Measurements from ENCODE around the gene MEA1. TPM values are rescaled to one million over a fixed set of nuclear protein-coding genes. Genes with fewer than 3 reads are reported as not detected.

Gene MEA1
- total RNA-seq, 2 experiments from 2014 or later, result 90.2 to 94.4 TPM

- Mint-ChIP-seq H3K9me3 (no peaks in the 10 kb centered on the region), H3K27ac (peak overlapping the region; percentile 5), H3K4me3 (no peak overlapping the region), H3K27me3 (no peaks in the 10 kb centered on the region), H3K4me1 (ENCODE audit: low read depth) (peaks cover 52% of the 10 kb centered on the region), H3K36me3 (peaks cover 27% of the 10 kb centered on the region)
- ChIA-PET POLR2A (interaction anchor here (0.7 to 1.6 kb wide), 2 partner anchors 39 to 91 kb away, joined by 3 to 8 read pairs; partner anchors contain the start of genes CNPY3 and MRPL2), CTCF (interaction anchor here (0.5 to 2.6 kb wide), 6 partner anchors 35 to 154 kb away, joined by 3 to 11 read pairs (median 3); no protein-coding TSS in a partner anchor)
- intact Hi-C loops (cut with micrococcal nuclease), result no loop called here
- DNase-seq, result no peak
Measured at GRCh38 chr6:43020052-43020705, 6.4 kb upstream of the MEA1 start.

GRCh38 chr6:43019152-43019551, 5.4 kb upstream of the MEA1 start:
- intact Hi-C loops (cut with micrococcal nuclease), result no loop called here
- H3K27me3 Mint-ChIP-seq, result no peaks in the 10 kb centered on the region
- peaks cover 52% of the 10 kb centered on the region for H3K4me1 Mint-ChIP-seq (ENCODE audit: low read depth)
- H3K36me3 Mint-ChIP-seq, result peaks cover 17% of the 10 kb centered on the region
- no peak overlapping the region for H3K4me3 Mint-ChIP-seq
- no peak for DNase-seq
- no peaks in the 10 kb centered on the region for H3K9me3 Mint-ChIP-seq
- H3K27ac Mint-ChIP-seq, result no peak overlapping the region
- ChIA-PET CTCF (no interaction called here), POLR2A (no interaction called here)

DNA sequence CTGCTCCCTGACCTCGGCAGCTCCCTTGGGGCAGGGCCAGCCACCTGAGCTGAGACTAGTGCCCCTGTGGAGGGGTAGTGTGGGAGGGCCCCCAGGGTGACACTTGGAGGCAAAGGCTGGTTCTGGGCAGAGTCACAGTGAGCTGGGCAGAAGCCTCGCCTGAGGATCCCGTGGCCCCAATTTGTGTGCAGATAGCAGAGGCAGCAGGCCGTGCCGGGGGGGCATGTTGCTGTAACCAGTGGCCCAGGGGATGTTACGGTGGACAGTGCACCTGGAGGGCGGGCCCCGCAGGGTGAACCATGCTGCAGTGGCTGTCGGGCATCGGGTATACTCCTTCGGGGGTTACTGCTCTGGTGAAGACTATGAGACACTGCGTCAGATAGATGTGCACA, 3.2 kb upstream of the MEA1 start:
- CTCF ChIA-PET, result no interaction called here
- Mint-ChIP-seq H3K27me3 (no peaks in the 10 kb centered on the region), H3K4me3 (no peak overlapping the region), H3K27ac (no peak overlapping the region), H3K4me1 (ENCODE audit: low read depth) (peaks cover 58% of the 10 kb centered on the region), H3K36me3 (peaks cover 29% of the 10 kb centered on the region), H3K9me3 (no peaks in the 10 kb centered on the region)
- DNase-seq, result no peak
- intact Hi-C loops (cut with micrococcal nuclease), result no loop called here
- POLR2A ChIA-PET, result no interaction called here

GRCh38 chr6:43016176-43016942, 2.6 kb upstream of the MEA1 start:
- DNase-seq, result no peak
- H3K36me3 Mint-ChIP-seq, result peaks cover 30% of the 10 kb centered on the region
- ChIA-PET POLR2A (interaction anchor here (3.2 kb wide), 1 partner anchor 87 kb away, joined by 15 read pairs; the partner anchor contains the start of gene CNPY3), CTCF (no interaction called here)
- peak overlapping the region; percentile 24 for H3K4me3 Mint-ChIP-seq
- H3K27me3 Mint-ChIP-seq, result no peaks in the 10 kb centered on the region
- H3K27ac Mint-ChIP-seq, result no peak overlapping the region
- peaks cover 62% of the 10 kb centered on the region for H3K4me1 Mint-ChIP-seq (ENCODE audit: low read depth)
- intact Hi-C loops (cut with micrococcal nuclease), result no loop called here
- no peaks in the 10 kb centered on the region for H3K9me3 Mint-ChIP-seq

DNA sequence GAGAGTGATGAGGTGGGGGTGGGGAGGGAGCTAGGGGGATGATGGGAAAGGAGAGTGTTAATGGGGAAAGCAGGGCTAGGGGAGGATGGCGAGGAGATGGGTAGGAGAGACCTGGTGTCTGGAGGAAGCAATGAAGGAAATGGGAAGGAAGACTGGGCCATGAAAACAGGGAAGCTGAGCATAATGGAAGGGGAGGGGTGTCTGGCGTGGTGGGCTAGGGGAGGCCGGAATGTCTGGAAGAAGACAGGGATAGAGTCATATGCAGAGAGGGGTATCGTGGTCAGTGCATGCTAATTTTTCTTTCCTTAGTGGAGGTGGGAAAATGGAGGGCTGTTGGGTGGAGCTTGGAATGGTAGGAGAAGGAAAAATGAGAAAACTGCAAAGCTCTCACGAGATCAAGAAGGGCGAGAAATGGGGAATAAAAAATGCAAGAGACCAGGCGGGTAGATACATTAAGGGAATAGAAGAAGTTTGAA, 726 bp upstream of the MEA1 start:
- peak overlapping the region; percentile 87 for H3K27ac Mint-ChIP-seq
- H3K36me3 Mint-ChIP-seq, result peaks cover 38% of the 10 kb centered on the region
- intact Hi-C loops (cut with micrococcal nuclease), result loop anchor here (1.0 to 5.0 kb wide), 9 partner anchors 8 to 413 kb away; partner anchors contain the start of genes ABCC10, CNPY3, CUL7 and KLC4
- DNase-seq, result no peak
- no peaks in the 10 kb centered on the region for H3K9me3 Mint-ChIP-seq
- CTCF ChIA-PET, result interaction anchor here (1.2 kb wide), 2 partner anchors 113 to 129 kb away, joined by 4 to 7 read pairs; no protein-coding TSS in a partner anchor
- POLR2A ChIA-PET, result interaction anchor here (0.5 to 3.2 kb wide), 10 partner anchors 9 to 135 kb away, joined by 3 to 15 read pairs (median 7); partner anchors contain the start of genes CNPY3, CUL7, KLC4 and MRPL2
- H3K4me3 Mint-ChIP-seq, result peak overlapping the region; percentile 94
- H3K27me3 Mint-ChIP-seq, result no peaks in the 10 kb centered on the region
- H3K4me1 Mint-ChIP-seq (ENCODE audit: low read depth), result peaks cover 55% of the 10 kb centered on the region

DNA sequence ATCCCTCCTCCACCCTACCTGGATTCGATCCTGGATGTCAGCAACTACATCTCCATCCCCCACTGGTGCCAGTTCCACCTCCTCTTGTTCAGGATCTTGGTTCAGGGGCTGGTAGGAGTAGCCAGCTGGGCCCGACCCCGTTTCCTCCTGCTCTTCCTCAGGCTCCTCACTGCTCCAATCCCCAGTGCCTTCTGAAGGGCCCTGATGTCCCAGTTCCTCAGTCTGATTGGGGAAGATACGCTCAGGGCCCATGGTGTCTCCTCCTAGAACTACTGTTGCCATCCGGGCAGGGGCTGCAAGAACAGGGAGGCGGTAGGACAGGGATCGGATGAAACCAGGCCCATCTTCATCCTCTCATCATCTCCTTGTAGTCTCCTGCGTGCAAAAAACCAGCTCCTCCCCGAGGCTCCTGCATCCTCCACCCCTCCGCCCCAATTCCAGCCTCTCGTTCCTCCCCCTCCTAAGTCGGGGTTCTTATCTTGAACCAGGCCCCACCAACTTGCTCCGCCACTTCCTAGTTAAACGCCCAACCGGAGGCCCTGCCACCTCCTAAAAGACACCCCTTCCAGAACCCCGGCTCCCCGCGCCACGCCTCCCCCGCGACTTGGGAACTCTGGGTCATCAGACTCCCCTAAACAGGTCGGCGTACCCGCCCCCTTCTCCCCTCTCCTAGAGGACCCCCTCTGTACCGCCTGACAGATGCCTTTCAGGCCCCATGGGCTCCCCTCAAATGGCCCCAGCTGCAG, 476 bp downstream of the MEA1 start:
- Mint-ChIP-seq H3K36me3 (peaks cover 46% of the 10 kb centered on the region), H3K27me3 (no peaks in the 10 kb centered on the region), H3K27ac (peak overlapping the region; percentile 87), H3K4me1 (ENCODE audit: low read depth) (peaks cover 55% of the 10 kb centered on the region), H3K4me3 (peak overlapping the region; percentile 94), H3K9me3 (no peaks in the 10 kb centered on the region)
- CTCF ChIA-PET, result interaction anchor here (0.5 to 5.4 kb wide), 3 partner anchors 33 to 131 kb away, joined by 3 to 28 read pairs (median 7); no protein-coding TSS in a partner anchor
- POLR2A ChIA-PET, result interaction anchor here (0.8 to 3.2 kb wide), 12 partner anchors 9 to 84 kb away, joined by 3 to 15 read pairs (median 5); partner anchors contain the start of genes CNPY3, CUL7, KLC4 and MRPL2
- DNase-seq, result no peak
- intact Hi-C loops (cut with micrococcal nuclease), result loop anchor here (5.0 kb wide), 2 partner anchors 111 to 414 kb away; partner anchors contain the start of gene ABCC10

DNA sequence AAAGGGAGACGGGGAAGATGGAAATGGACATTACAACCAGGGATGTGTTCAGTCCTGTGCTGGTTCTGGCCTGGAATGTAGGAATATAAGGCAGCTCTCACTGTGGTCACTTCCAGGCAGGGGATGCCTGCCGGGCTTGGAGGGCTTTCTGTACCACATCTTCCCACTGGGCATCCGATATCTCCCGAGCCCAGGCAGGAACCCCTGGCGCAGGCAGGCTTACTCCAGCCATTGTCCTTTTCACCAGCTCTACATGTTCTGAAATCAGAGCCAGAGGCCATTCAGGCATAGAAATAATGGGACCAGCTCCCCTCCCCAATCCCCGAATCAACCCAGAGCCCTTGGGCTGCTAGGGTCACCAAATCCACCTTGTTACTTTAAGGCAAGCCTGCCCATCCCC, 1.4 kb downstream of the MEA1 start:
- DNase-seq, result no peak
- Mint-ChIP-seq H3K9me3 (no peaks in the 10 kb centered on the region), H3K36me3 (peaks cover 43% of the 10 kb centered on the region), H3K27me3 (no peaks in the 10 kb centered on the region), H3K27ac (peak overlapping the region; percentile 87), H3K4me3 (peak overlapping the region; percentile 94), H3K4me1 (ENCODE audit: low read depth) (peaks cover 46% of the 10 kb centered on the region)
- CTCF ChIA-PET, result interaction anchor here (5.4 kb wide), 1 partner anchor 131 kb away, joined by 28 read pairs; no protein-coding TSS in a partner anchor
- POLR2A ChIA-PET, result interaction anchor here (0.8 to 2.6 kb wide), 5 partner anchors 9 to 32 kb away, joined by 3 to 15 read pairs (median 4); partner anchors contain the start of gene PPP2R5D
- intact Hi-C loops (cut with micrococcal nuclease), result loop anchor here (5.0 kb wide), 2 partner anchors 110 to 415 kb away; partner anchors contain the start of gene ABCC10

DNA sequence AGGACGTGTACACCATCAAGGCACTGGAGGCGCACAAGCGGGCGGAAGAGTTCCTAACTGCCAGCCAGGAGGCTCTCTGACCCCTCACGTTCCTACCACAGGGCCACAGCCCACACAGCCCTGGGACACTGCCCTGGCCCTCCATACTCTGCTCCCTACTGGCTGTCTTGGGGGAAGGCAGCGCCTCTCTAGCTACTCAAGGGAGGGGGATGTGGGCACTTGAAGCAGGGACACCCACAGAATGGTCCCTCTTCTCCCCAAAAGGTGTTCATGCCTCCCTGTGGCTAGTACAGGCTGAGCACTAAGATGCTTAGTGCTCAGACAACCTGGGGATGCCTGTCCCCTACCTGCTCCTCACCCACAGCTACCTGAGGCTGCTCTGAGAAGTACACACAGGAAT, 2.5 kb downstream of the MEA1 start:
- H3K27me3 Mint-ChIP-seq, result no peaks in the 10 kb centered on the region
- H3K36me3 Mint-ChIP-seq, result peaks cover 41% of the 10 kb centered on the region
- CTCF ChIA-PET, result interaction anchor here (1.8 to 5.4 kb wide), 2 partner anchors 32 to 132 kb away, joined by 5 to 28 read pairs; partner anchors contain the start of gene PEX6
- H3K27ac Mint-ChIP-seq, result peak overlapping the region; percentile 87
- H3K9me3 Mint-ChIP-seq, result no peaks in the 10 kb centered on the region
- intact Hi-C loops (cut with micrococcal nuclease), result loop anchor here (5.0 kb wide), 2 partner anchors 109 to 416 kb away; partner anchors contain the start of gene ABCC10
- peak overlapping the region; percentile 5 for H3K4me3 Mint-ChIP-seq
- peaks cover 36% of the 10 kb centered on the region for H3K4me1 Mint-ChIP-seq (ENCODE audit: low read depth)
- POLR2A ChIA-PET, result interaction anchor here (1.0 to 1.9 kb wide), 5 partner anchors 13 to 82 kb away, joined by 3 to 8 read pairs (median 4); partner anchors contain the start of genes CNPY3, CUL7, MRPL2 and PEX6
- DNase-seq, result no peak

- H3K27ac Mint-ChIP-seq, result no peak overlapping the region
- CTCF ChIA-PET, result interaction anchor here (0.6 to 5.4 kb wide), 4 partner anchors 10 to 214 kb away, joined by 3 to 28 read pairs (median 4); partner anchors contain the start of genes KLC4 and MRPL2
- H3K4me1 Mint-ChIP-seq (ENCODE audit: low read depth), result peaks cover 26% of the 10 kb centered on the region
- DNase-seq, result peak; percentile 46
- H3K4me3 Mint-ChIP-seq, result no peak overlapping the region
- POLR2A ChIA-PET, result no interaction called here
- H3K36me3 Mint-ChIP-seq, result peaks cover 46% of the 10 kb centered on the region
- H3K27me3 Mint-ChIP-seq, result no peaks in the 10 kb centered on the region
- no peaks in the 10 kb centered on the region for H3K9me3 Mint-ChIP-seq
- intact Hi-C loops (cut with micrococcal nuclease), result no loop called here
Measured at GRCh38 chr6:43009124-43009523, 4.6 kb downstream of the MEA1 start.

DNA sequence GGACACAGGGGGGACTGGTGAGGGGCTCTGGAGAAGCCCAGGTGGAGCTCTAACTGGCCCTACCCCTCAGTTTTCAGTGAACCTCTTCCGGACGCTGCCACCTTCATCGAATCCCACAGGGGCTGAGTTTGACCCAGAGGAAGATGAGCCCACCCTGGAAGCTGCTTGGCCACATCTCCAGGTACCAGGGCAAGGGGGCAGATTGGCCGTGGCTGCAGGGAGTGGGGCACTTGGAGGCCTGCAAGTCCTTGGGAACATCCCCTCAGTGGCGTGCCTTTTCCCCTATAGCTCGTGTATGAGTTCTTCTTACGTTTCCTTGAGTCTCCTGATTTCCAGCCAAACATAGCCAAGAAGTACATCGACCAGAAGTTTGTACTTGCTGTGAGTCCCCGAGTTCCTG, 6.6 kb downstream of the MEA1 start:
- DNase-seq, result no peak
- Mint-ChIP-seq H3K4me1 (ENCODE audit: low read depth) (peaks cover 12% of the 10 kb centered on the region), H3K27me3 (no peaks in the 10 kb centered on the region), H3K36me3 (peaks cover 34% of the 10 kb centered on the region), H3K27ac (no peak overlapping the region), H3K9me3 (no peaks in the 10 kb centered on the region), H3K4me3 (no peak overlapping the region)
- ChIA-PET POLR2A (no interaction called here), CTCF (interaction anchor here (0.6 kb wide), 1 partner anchor 151 kb away, joined by 3 read pairs; no protein-coding TSS in a partner anchor)
- intact Hi-C loops (cut with micrococcal nuclease), result no loop called here

DNA sequence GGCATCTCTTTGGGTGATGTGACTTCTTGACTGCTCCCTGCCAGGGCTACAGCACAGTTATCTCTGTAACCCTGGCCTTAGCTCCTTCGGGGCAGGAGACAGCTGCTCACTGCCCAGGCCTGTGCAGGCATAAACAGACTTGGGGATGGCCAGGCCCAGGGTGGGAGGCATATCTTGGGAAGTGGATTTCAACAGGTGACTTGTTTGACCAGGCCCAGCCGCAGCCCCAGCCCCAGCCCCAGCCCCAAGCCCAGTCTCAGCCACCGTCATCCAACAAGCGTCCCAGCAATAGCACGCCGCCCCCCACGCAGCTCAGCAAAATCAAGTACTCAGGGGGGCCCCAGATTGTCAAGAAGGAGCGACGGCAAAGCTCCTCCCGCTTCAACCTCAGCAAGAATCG, 7.5 kb downstream of the MEA1 start:
- ChIA-PET CTCF (no interaction called here), POLR2A (interaction anchor here (0.5 to 1.5 kb wide), 3 partner anchors 10 to 159 kb away, joined by 3 to 4 read pairs (median 4); partner anchors contain the start of gene PPP2R5D)
- Mint-ChIP-seq H3K27ac (no peak overlapping the region), H3K4me1 (ENCODE audit: low read depth) (peaks cover 3% of the 10 kb centered on the region), H3K36me3 (peaks cover 27% of the 10 kb centered on the region), H3K9me3 (no peaks in the 10 kb centered on the region), H3K27me3 (no peaks in the 10 kb centered on the region), H3K4me3 (no peak overlapping the region)
- intact Hi-C loops (cut with micrococcal nuclease), result no loop called here
- DNase-seq, result no peak

Data from activated CD4-positive, alpha-beta memory T cell treated with anti-CD3 and anti-CD28 coated beads for 36 hours (primary cell).